LNCAP (cell line): ENCODE results near the gene RMI1.

ENCODE experiments used
- CTCF ChIP-seq: fragments of 450-650 bp; IDR thresholded peaks from 2 replicates; pipeline ENCODE4 v1.5.1; 2017; ENCODE audit warnings: mild to moderate bottlenecking

The RMI1 gene

GRCh38 chr9:83980395-83981125 is at the start of gene RMI1:
RMI1 (plus strand) TSS chr9:83980805; CDS start chr9:84000987, 20,182 bp downstream.
- no peak for TF ChIP-seq CTCF

GRCh38 chr9:83930881-83931280 is 49.7 kb upstream of the RMI1 start:
- TF ChIP-seq CTCF = no peak

- TF ChIP-seq CTCF = no peak
These were observed 48.6 kb upstream of the RMI1 start for GRCh38 chr9:83932011-83932410.

GRCh38 chr9:83932851-83933250 is 47.8 kb upstream of the RMI1 start:
- TF ChIP-seq CTCF = no peak

GRCh38 chr9:83933790-83934189 is 46.8 kb upstream of the RMI1 start:
- TF ChIP-seq CTCF = no peak

GRCh38 chr9:83934569-83935275 is 45.9 kb upstream of the RMI1 start:
- no peak for TF ChIP-seq CTCF

GRCh38 chr9:83935276-83935935 is 45.2 kb upstream of the RMI1 start:
- TF ChIP-seq CTCF = no peak
